ENCODE results near the gene GATA3.

GATA3 gene

GRCh38 chr10:8063128-8063908, 8.8 kb downstream of the GATA3 start:
- Histone ChIP-seq H4K20me1 (ENCODE audit: insufficient read depth, low read length) (no peaks in the 10 kb centered on the region), H3K79me2 (ENCODE audit: low read length) (no peaks in the 10 kb centered on the region), H3K4me2 (ENCODE audit: low read depth, low read length) (no peak overlapping the region), H3K4me1 (ENCODE audit: low read length) (no peaks in the 10 kb centered on the region), H3K9ac (ENCODE audit: low read length) (no peak overlapping the region), H2AFZ (ENCODE audit: low read length) (no peak overlapping the region), H3K27ac (ENCODE audit: low read length) (no peak overlapping the region), H3K9me3 (replicated peaks; ENCODE audit: insufficient read depth, low read length) (no peaks in the 10 kb centered on the region), H3K4me3 (ENCODE audit: low read length) (no peak overlapping the region), H3K36me3 (replicated peaks; ENCODE audit: insufficient read depth, low read length) (no peaks in the 10 kb centered on the region), H3F3A (ENCODE audit: insufficient read depth, low read length) (no peaks in the 10 kb centered on the region), H3K27me3 (replicated peaks; ENCODE audit: insufficient read depth, low read length) (no peaks in the 10 kb centered on the region), H3K9me2 (replicated peaks; ENCODE audit: insufficient read depth, low read length) (no peaks in the 10 kb centered on the region)
- TF ChIP-seq, protein P1, sequence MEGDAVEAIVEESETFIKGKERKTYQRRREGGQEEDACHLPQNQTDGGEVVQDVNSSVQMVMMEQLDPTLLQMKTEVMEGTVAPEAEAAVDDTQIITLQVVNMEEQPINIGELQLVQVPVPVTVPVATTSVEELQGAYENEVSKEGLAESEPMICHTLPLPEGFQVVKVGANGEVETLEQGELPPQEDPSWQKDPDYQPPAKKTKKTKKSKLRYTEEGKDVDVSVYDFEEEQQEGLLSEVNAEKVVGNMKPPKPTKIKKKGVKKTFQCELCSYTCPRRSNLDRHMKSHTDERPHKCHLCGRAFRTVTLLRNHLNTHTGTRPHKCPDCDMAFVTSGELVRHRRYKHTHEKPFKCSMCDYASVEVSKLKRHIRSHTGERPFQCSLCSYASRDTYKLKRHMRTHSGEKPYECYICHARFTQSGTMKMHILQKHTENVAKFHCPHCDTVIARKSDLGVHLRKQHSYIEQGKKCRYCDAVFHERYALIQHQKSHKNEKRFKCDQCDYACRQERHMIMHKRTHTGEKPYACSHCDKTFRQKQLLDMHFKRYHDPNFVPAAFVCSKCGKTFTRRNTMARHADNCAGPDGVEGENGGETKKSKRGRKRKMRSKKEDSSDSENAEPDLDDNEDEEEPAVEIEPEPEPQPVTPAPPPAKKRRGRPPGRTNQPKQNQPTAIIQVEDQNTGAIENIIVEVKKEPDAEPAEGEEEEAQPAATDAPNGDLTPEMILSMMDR (IDR thresholded peaks at IDR 0.05; ENCODE audit: low read length), result no peak
- no peak for TF ChIP-seq EZH2phosphoT487 (IDR thresholded peaks at IDR 0.05; ENCODE audit: low read length)
- TF ChIP-seq EZH2 (optimal IDR thresholded peaks at IDR 0.05; ENCODE audit: low read depth, low read length), result no peak
- no peak for DNase-seq

GRCh38 chr10:8063935-8064334, 9.4 kb downstream of the GATA3 start:
- TF ChIP-seq EZH2 (optimal IDR thresholded peaks at IDR 0.05; ENCODE audit: low read depth, low read length) (no peak), EZH2phosphoT487 (IDR thresholded peaks at IDR 0.05; ENCODE audit: low read length) (no peak)
- TF ChIP-seq, protein P1 (IDR thresholded peaks at IDR 0.05; ENCODE audit: low read length), result no peak
- Histone ChIP-seq H3K9ac (ENCODE audit: low read length) (no peak overlapping the region), H3K9me3 (replicated peaks; ENCODE audit: insufficient read depth, low read length) (no peaks in the 10 kb centered on the region), H4K20me1 (ENCODE audit: insufficient read depth, low read length) (no peaks in the 10 kb centered on the region), H3K27ac (ENCODE audit: low read length) (no peak overlapping the region), H3K36me3 (replicated peaks; ENCODE audit: insufficient read depth, low read length) (no peaks in the 10 kb centered on the region), H3K9me2 (replicated peaks; ENCODE audit: insufficient read depth, low read length) (no peaks in the 10 kb centered on the region), H3K4me3 (ENCODE audit: low read length) (no peak overlapping the region), H3K27me3 (replicated peaks; ENCODE audit: insufficient read depth, low read length) (no peaks in the 10 kb centered on the region), H2AFZ (ENCODE audit: low read length) (no peak overlapping the region), H3K4me2 (ENCODE audit: low read depth, low read length) (no peak overlapping the region), H3K4me1 (ENCODE audit: low read length) (no peaks in the 10 kb centered on the region), H3F3A (ENCODE audit: insufficient read depth, low read length) (no peaks in the 10 kb centered on the region), H3K79me2 (ENCODE audit: low read length) (no peaks in the 10 kb centered on the region)
- DNase-seq, result no peak

DNA sequence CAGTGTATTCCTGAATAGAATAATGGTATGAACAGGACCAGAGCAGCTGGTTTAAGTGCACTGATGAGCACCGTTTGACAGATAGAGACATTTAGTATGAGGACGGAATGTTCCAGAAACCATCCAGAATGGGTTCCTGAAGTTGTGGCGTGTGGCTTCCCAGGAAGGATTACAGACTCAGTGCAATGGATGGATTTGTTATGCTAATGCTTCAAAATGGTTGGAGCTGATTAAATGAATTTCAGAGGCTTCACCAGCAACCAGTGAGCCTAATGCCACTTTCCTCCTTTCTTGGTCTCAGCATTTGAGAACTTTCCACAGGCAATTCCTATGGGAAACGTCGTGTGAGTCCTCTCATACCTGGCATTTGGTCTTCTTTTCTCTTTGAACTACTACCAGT, 9.9 kb downstream of the GATA3 start:
- H3K9ac ChIP-seq (ENCODE audit: low read length), result no peak overlapping the region
- DNase-seq, result no peak
- no peaks in the 10 kb centered on the region for H3K9me3 ChIP-seq (replicated peaks; ENCODE audit: insufficient read depth, low read length)
- H3K4me3 ChIP-seq (ENCODE audit: low read length), result no peak overlapping the region
- H3K27me3 ChIP-seq (replicated peaks; ENCODE audit: insufficient read depth, low read length), result no peaks in the 10 kb centered on the region
- no peak overlapping the region for H3K4me2 ChIP-seq (ENCODE audit: low read depth, low read length)
- no peaks in the 10 kb centered on the region for H3K36me3 ChIP-seq (replicated peaks; ENCODE audit: insufficient read depth, low read length)
- no peaks in the 10 kb centered on the region for H3F3A ChIP-seq (ENCODE audit: insufficient read depth, low read length)
- no peaks in the 10 kb centered on the region for H3K79me2 ChIP-seq (ENCODE audit: low read length)
- no peak overlapping the region for H2AFZ ChIP-seq (ENCODE audit: low read length)
- no peaks in the 10 kb centered on the region for H3K9me2 ChIP-seq (replicated peaks; ENCODE audit: insufficient read depth, low read length)
- no peak overlapping the region for H3K27ac ChIP-seq (ENCODE audit: low read length)
- TF ChIP-seq EZH2 (optimal IDR thresholded peaks at IDR 0.05; ENCODE audit: low read depth, low read length) (no peak), EZH2phosphoT487 (IDR thresholded peaks at IDR 0.05; ENCODE audit: low read length) (no peak)
- TF ChIP-seq, protein P1 (IDR thresholded peaks at IDR 0.05; ENCODE audit: low read length), result no peak
- no peaks in the 10 kb centered on the region for H3K4me1 ChIP-seq (ENCODE audit: low read length)
- no peaks in the 10 kb centered on the region for H4K20me1 ChIP-seq (ENCODE audit: insufficient read depth, low read length)

Data from MM.1S (cell line).